GM18861 (cell line): Measurements from ENCODE around the gene FXYD7.

Source experiments
- ATAC-seq: cut with Tn5 transposase; IDR thresholded peaks from one replicate; pipeline ENCODE4 v1.9.1; 2021; ENCODE audit not compliant: unreplicated experiment

Gene FXYD7

GRCh38 chr19:35109395-35110112, 33.5 kb upstream of the FXYD7 start:
- no peak for ATAC-seq

GRCh38 chr19:35110974-35111373, 32.1 kb upstream of the FXYD7 start:
- ATAC-seq = no peak

- ATAC-seq = no peak
These were observed 29.9 kb upstream of the FXYD7 start for GRCh38 chr19:35112995-35113688.

GRCh38 chr19:35114353-35115176, 28.5 kb upstream of the FXYD7 start:
- no peak for ATAC-seq

- no peak for ATAC-seq
These were observed 27.7 kb upstream of the FXYD7 start, which contains the start of gene FXYD3 for GRCh38 chr19:35115177-35115951. Gene FXYD3 (plus strand): TSS chr19:35115823. CDS start chr19:35119377, 3,554 bp downstream.

- no peak for ATAC-seq
These were observed 26.8 kb upstream of the FXYD7 start for GRCh38 chr19:35116072-35116801.

GRCh38 chr19:35117116-35117515, 25.9 kb upstream of the FXYD7 start:
- ATAC-seq = no peak

GRCh38 chr19:35117799-35118198, 25.3 kb upstream of the FXYD7 start:
- ATAC-seq = no peak

GRCh38 chr19:35118268-35119020, 24.6 kb upstream of the FXYD7 start:
- no peak for ATAC-seq

- no peak for ATAC-seq
These were observed 24.0 kb upstream of the FXYD7 start for GRCh38 chr19:35119091-35119490.

- no peak for ATAC-seq
These were observed 23.4 kb upstream of the FXYD7 start for GRCh38 chr19:35119578-35120155.

- ATAC-seq = no peak
These were observed 22.6 kb upstream of the FXYD7 start for GRCh38 chr19:35120492-35120891.

- ATAC-seq = no peak
These were observed 22.2 kb upstream of the FXYD7 start for GRCh38 chr19:35120898-35121297.

GRCh38 chr19:35122687-35123551, 20.1 kb upstream of the FXYD7 start:
- ATAC-seq = no peak

GRCh38 chr19:35123573-35123972, 19.5 kb upstream of the FXYD7 start:
- no peak for ATAC-seq

GRCh38 chr19:35124098-35125060, 18.7 kb upstream of the FXYD7 start:
- ATAC-seq = peak; percentile 62

- no peak for ATAC-seq
These were observed 17.8 kb upstream of the FXYD7 start for GRCh38 chr19:35125270-35125717.
